GM12878 (cell line): ENCODE results near the gene UBE2O.

Source experiments
- BHLHE40 ChIP-seq, 2 experiments: fragments of 450-650 bp in 1 of 2; IDR thresholded peaks; 2 replicates each; pipeline ENCODE4 v1.6.1; 2011 to 2017; ENCODE audit warnings: low read depth in 2 of 2, borderline replicate concordance in 1 of 2, improper control_type of control experiment in 1 of 2, low read length in 1 of 2, mild to moderate bottlenecking in 1 of 2
- CTCF ChIP-seq, 3 experiments: IDR thresholded peaks in 2 of 3; conservative IDR thresholded peaks in 1 of 3; 2 replicates each; pipeline ENCODE4 v1.5.1; 2011; ENCODE audit warnings: low read depth in 3 of 3, low read length in 3 of 3, mild to moderate bottlenecking in 3 of 3, control low read depth in 2 of 3, moderate library complexity in 2 of 3, inconsistent platforms in 1 of 3, mixed read lengths in 1 of 3; ENCODE audit not compliant: control insufficient read depth in 2 of 3, insufficient read depth in 1 of 3; ENCODE audit errors: extremely low read depth in 1 of 3
- EZH2 ChIP-seq: IDR thresholded peaks from 2 replicates; pipeline ENCODE4 v1.6.1; 2012; ENCODE audit warnings: low read depth, mild to moderate bottlenecking, control low read depth, inconsistent platforms, low read length, borderline replicate concordance; ENCODE audit not compliant: control insufficient read depth
- FOS ChIP-seq: IDR thresholded peaks from 3 replicates; pipeline ENCODE4 v1.6.1; 2011; ENCODE audit warnings: borderline replicate concordance; ENCODE audit not compliant: insufficient read length; ENCODE audit errors: extremely low read depth
- FOXK2 ChIP-seq: fragments of 450-650 bp; IDR thresholded peaks from 2 replicates; pipeline ENCODE4 v1.6.1; 2017; ENCODE audit warnings: mild to moderate bottlenecking, moderate library complexity
- HDGF ChIP-seq: fragments of 450-650 bp; IDR thresholded peaks from 2 replicates; pipeline ENCODE4 v1.6.1; 2016; ENCODE audit warnings: antibody characterized with exemption
- MYC ChIP-seq: IDR thresholded peaks from 2 replicates; pipeline ENCODE4 v1.6.1; 2011; ENCODE audit warnings: mild to moderate bottlenecking, low read length, moderate library complexity, inconsistent platforms; ENCODE audit not compliant: insufficient read depth, insufficient replicate concordance, insufficient read length, severe bottlenecking
- POLR2A ChIP-seq: IDR thresholded peaks from 2 replicates; pipeline ENCODE4 v1.6.1; 2011; ENCODE audit warnings: low read depth, mild to moderate bottlenecking, low read length
- RAD21 ChIP-seq: IDR thresholded peaks from 2 replicates; pipeline ENCODE4 v1.6.1; 2011; ENCODE audit warnings: mild to moderate bottlenecking, low read depth, low read length, moderate library complexity; ENCODE audit not compliant: insufficient read depth
- RFX5 ChIP-seq: IDR thresholded peaks from 2 replicates; pipeline ENCODE4 v1.6.1; 2011; ENCODE audit warnings: low read depth, low read length, improper control_type of control experiment
- SIX5 ChIP-seq: IDR thresholded peaks from 2 replicates; pipeline ENCODE4 v1.6.1; 2011; ENCODE audit warnings: mild to moderate bottlenecking, low read depth, low read length, moderate library complexity; ENCODE audit not compliant: severe bottlenecking
- SMC3 ChIP-seq: IDR thresholded peaks from 2 replicates; pipeline ENCODE4 v1.6.1; 2011; ENCODE audit warnings: low read length, improper control_type of control experiment, borderline replicate concordance
- YY1 ChIP-seq: IDR thresholded peaks from 2 replicates; pipeline ENCODE4 v1.6.1; 2011; ENCODE audit warnings: low read depth, mild to moderate bottlenecking, low read length
- ZNF274 ChIP-seq: IDR thresholded peaks from one replicate; pipeline ENCODE4 v1.8.0; 2011; ENCODE audit not compliant: insufficient read length, insufficient read depth

DNA sequence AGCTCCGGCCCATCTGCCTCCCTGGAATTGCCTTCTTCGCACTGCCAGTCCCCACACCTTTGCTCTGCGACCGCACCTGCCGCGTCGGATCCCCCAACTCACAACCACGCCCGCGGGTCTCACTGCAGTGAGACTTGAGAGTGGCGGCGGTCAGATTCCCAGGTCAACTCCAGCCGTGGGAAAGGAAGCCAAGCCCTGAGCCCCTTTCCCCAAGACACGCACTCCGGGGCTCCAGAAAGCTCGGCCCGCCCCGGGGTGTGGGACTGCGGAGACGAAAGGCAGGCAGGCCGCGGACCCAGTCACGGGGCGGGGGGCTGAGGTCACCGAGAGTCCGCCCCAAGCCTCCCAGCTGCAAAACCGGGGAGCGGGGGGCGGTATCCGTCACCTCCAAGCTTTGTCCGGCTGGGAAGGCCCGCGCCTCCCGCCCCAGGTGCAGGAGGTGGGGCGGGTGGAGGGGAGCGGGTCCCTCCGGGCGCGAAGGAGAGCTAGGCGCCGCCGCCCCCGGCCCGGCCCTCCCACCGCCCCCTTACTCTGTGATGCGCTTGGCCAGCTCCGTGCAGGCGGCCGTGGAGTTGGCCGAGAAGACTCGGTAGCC is 99.9 kb downstream of the UBE2O start:
- no peak for TF ChIP-seq POLR2A
- TF ChIP-seq ZNF274: no peak
- TF ChIP-seq HDGF: no peak
- no peak for TF ChIP-seq MYC
- TF ChIP-seq RAD21: no peak
- no peak for TF ChIP-seq CTCF (IDR thresholded peaks at IDR 0.05 in 2 of 3, conservative IDR thresholded peaks at IDR 0.05 in 1 of 3; ENCODE audit: control insufficient read depth in 2 of 3, extremely low read depth in 1 of 3, insufficient read depth in 1 of 3, low read depth in 3 of 3, low read length in 3 of 3)
- TF ChIP-seq BHLHE40 (IDR thresholded peaks at IDR 0.05; ENCODE audit: borderline replicate concordance in 1 of 2, low read depth in 2 of 2, low read length in 1 of 2): no peak; a peak in 1 of 4 replicates
- TF ChIP-seq YY1: no peak
- TF ChIP-seq FOS: no peak
- no peak for TF ChIP-seq RFX5
- no peak for TF ChIP-seq SMC3
- no peak for TF ChIP-seq FOXK2
- TF ChIP-seq EZH2: no peak
- TF ChIP-seq SIX5: no peak
